HG02798 (cell line): ENCODE results near the gene TCEAL2.
A peak's percentile ranks its signal among the peaks of the same experiment; 100 is the strongest.
"Not testable (repeated sequence)": the region's sequence is repeated elsewhere in the genome, so short reads cannot be mapped to it uniquely, and the experiment has no call there.

Experiments used
- ATAC-seq: cut with Tn5 transposase; IDR thresholded peaks from one replicate; pipeline ENCODE4 v1.9.1; 2021; ENCODE audit warnings: mild to moderate bottlenecking; ENCODE audit not compliant: unreplicated experiment, poor library complexity

The TCEAL2 gene

DNA sequence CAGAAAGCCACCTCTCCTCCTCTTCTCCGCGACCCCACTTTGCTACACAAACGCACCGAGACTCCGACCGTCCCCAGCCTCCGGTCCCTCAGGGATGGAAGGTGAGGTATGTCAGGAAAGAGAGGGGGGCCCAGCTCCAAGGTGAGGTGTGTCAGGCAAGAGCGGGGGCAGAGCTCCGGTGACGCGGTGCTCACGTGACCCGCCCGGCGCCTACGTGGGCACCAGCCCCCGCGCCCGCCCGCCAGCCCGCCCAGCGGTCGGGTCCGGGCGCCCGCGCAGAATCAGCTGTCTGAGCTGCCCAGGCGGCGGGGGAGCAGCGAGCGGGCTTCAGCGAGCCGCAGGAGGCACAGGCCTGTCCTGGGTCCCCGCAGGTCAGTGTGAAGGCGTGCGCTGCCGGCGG lies at the start of gene TCEAL2:
TSS of gene TCEAL2 (plus strand) at position 244 of the 400 bp plus-strand sequence. CDS start 1,152 bp downstream, outside the sequence.
- not testable (repeated sequence) for ATAC-seq

- no peak for ATAC-seq
These were observed 48.1 kb upstream of the TCEAL2 start for GRCh38 chrX:102077426-102077825.

GRCh38 chrX:102085706-102086105 lies 39.8 kb upstream of the TCEAL2 start:
- no peak for ATAC-seq

GRCh38 chrX:102113367-102113766 lies 12.1 kb upstream of the TCEAL2 start:
- no peak for ATAC-seq

DNA sequence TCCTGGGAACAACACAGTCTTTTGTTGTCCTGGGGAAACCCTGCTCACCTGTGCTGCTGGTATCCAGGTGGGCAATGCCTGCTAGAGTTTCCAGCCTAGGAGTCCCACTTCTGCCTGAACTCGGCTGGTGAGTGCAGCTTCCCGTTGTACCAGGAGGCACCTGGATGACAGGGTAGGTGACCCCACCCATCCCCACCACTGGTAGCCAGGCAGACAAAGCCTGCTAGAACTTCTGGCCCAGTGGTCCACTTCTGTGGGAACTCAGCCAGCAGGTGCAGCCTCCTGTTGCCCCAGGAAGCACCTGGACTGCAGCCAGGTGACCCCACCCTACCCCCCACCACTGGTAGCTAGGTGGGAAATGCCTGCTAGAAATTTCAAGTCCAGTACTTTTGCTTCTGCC lies 9.7 kb upstream of the TCEAL2 start:
- no peak for ATAC-seq

DNA sequence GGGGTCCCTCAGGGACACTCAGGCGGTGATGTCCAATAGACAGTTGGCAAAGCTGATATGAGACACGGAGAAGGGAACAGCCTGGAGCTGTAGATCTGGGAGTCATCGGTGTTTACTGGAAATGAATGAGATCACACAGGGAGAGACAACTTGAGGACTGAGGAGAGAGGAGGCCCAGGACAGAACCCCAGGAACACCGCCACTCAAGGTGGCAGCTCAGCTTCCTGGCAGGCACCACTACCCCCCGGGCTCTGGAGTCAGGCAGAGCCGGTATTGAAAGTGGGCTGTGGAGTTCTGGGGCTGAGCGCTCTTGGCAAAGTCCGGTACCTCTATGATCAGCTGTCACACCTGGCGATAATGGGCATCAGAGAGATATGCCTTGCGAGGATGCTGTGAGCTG lies 465 bp upstream of the TCEAL2 start:
- ATAC-seq = not testable (repeated sequence)

- ATAC-seq = not testable (repeated sequence)
These were observed 770 bp downstream of the TCEAL2 start for GRCh38 chrX:102126080-102126818.

DNA sequence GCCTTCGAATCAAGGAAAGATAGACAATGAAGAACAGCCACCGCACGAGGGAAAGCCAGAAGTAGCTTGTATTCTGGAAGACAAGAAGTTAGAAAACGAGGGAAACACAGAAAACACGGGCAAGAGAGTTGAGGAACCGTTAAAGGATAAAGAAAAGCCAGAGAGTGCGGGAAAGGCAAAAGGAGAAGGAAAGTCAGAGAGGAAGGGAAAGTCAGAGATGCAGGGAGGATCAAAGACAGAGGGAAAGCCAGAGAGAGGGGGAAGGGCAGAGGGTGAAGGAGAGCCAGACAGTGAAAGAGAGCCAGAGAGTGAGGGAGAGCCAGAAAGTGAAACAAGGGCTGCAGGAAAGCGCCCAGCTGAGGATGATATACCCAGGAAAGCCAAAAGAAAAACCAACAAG lies 1.4 kb downstream of the TCEAL2 start:
- no peak for ATAC-seq

DNA sequence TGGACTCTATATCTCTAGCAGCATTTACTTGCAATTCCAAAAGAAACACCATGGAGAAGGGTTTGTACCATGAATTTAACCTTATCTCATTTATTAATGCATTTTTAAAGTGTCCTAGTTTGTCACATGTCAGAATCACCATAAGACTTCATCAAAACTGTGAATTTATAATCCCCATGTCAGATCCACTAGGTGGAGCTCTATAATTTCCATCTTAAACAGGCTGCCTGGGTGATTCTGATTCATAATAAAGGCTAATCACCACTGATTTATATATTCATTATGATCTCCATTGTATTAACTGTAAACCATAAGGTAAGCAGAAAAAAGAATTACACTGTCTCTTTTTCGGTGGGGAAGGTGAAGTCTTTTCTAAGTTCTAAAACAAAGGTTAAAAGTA lies 4.0 kb downstream of the TCEAL2 start:
- ATAC-seq = no peak

DNA sequence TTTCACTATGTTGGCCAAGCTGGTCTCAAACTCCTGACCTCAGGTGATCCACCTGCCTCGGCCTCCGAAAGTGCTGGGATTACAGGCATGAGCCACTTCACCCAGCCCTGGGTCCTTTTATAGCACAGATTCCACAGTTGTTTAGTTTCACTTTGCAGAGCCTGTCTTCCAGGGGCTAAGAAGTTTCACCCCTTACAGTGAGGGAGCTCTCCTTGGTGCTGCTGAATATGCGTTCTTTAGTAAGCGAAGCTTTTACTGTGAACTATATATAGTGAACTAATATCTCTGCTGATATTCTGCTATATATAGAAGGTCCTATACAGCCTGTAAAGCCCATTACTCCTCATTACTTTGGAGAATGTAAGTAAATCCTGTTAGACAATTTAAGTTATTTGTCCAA lies 12.6 kb downstream of the TCEAL2 start:
- ATAC-seq = no peak

GRCh38 chrX:102140876-102141275 lies 15.4 kb downstream of the TCEAL2 start:
- not testable (repeated sequence) for ATAC-seq

DNA sequence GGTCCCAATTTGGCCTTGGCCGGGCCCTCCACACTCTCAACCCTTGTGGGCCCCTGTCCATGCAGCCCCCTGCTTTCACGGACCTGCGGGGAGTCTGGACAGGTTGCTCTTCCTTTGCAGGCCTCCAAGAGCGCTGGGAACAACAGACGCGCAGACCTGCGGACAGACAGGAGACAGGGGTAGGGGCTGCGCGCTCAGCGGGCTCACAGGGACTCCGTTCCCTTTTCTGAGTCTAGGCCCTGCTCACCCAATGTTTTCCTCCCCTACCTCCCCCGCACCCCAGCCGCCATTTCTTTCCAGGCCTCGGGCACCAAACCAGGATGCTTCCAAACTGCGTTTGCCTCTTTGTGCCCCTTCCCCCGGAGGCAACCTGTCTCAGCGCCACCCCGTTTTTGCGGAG lies 16.2 kb downstream of the TCEAL2 start:
- not testable (repeated sequence) for ATAC-seq

DNA sequence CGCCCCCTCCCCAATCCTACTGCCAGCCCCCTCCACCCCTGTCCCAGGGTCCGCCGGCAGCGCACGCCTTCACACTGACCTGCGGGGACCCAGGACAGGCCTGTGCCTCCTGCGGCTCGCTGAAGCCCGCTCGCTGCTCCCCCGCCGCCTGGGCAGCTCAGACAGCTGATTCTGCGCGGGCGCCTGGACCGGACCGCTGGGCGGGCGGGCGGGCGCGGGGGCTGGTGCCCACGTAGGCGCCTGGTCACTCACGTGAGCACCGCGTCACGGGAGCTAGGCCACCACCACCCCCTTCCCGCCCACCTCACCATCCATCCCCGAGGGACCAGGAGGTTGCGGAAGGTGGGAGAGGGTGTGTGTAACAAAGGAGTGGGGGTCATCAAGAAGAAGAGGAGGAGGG lies 16.8 kb downstream of the TCEAL2 start, which contains the start of gene TCEAL6:
TSS of gene TCEAL6 (minus strand) at position 208 of the 400 bp plus-strand sequence.
- ATAC-seq = not testable (repeated sequence)

DNA sequence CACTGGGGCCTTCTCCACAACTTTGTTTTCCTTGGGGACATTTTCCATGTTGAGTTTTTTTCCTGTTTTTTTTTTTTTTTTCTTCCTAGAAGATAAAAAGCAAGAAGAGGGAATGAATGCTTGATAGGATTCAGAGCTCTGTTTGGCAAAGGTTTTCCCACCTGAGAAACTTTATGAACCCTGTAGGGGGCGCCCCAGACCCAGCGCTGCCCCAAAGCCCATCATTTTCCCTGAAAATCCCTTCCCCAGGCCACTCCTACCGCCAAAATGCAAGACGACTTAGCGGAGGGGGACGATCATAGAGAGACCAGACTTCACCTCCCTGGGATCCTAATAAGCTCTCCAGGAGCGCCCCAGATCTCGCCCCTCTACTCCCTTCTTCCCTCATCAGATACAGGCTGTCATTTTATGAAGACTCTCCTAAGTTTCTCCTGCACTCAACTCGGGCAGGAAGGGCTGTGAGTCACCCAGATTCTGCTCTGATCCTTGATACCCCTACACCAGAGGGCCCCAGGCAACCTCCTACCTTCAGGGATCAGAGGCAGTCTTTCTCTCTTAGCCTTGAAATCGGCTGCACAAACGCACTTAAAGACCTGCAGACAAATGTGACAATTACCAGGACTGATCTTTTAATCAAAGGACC lies 28.9 kb downstream of the TCEAL2 start:
- ATAC-seq = no peak

GRCh38 chrX:102154900-102155805 lies 29.7 kb downstream of the TCEAL2 start:
- peak; percentile 40 for ATAC-seq

DNA sequence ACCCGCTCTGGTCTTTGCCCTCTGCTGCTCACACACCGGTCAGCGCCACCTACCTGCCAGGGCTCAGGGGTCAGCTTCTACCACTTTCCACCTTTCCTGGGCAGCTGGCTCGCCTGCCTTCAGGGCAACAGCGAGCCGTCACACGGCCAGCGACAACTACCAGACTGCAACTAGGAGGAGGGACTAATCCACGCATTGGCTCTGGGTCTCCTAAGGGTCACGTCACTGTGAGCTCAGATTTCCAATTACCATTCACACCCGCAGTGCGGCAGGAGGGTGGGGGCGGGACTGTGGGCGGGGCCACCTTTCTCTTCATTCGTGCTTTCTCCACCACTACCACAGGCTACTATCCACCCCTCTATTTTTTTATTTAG lies 30.3 kb downstream of the TCEAL2 start, which contains the start of gene BEX5:
TSS of gene BEX5 (minus strand) at position 172 of the 374 bp plus-strand sequence. CDS start 1,712 bp downstream, outside the sequence.
- peak; percentile 96 for ATAC-seq
